Loucy (cell line): ENCODE data around the gene PTPRK.

ENCODE experiments used
- EZH2phosphoT487 ChIP-seq: fragments of 200-600 bp; IDR thresholded peaks from 2 replicates; pipeline ENCODE4 v1.6.1; 2018; ENCODE audit warnings: antibody characterized with exemption, mild to moderate bottlenecking, moderate library complexity, borderline replicate concordance
- TF ChIP-seq, protein P1 (sequence below): fragments of 200-600 bp; sonication (generic); conservative IDR thresholded peaks from 2 replicates; pipeline ENCODE4 v1.5.1; 2014; ENCODE audit warnings: mild to moderate bottlenecking, antibody characterized with exemption, low read length

DNA sequence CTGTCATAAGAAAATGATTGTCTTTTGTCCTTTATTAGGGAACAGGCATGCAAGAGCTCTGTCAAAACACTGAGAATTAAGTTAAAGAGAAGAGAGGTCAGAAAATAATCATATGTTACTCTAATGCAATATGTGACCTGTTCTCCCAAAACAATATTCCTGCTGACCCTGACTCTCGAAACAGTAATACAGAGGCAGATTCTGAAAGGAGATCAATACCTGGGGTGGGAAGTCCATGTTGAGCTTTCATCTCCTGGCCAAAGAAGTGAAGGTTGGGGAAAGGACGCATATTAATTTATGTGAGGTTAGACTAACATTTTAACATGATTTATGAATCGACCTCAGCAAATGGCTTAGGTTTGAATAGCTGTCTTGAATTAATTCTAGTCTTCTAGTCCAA is 243.0 kb downstream of the PTPRK start:
- TF ChIP-seq, protein P1, sequence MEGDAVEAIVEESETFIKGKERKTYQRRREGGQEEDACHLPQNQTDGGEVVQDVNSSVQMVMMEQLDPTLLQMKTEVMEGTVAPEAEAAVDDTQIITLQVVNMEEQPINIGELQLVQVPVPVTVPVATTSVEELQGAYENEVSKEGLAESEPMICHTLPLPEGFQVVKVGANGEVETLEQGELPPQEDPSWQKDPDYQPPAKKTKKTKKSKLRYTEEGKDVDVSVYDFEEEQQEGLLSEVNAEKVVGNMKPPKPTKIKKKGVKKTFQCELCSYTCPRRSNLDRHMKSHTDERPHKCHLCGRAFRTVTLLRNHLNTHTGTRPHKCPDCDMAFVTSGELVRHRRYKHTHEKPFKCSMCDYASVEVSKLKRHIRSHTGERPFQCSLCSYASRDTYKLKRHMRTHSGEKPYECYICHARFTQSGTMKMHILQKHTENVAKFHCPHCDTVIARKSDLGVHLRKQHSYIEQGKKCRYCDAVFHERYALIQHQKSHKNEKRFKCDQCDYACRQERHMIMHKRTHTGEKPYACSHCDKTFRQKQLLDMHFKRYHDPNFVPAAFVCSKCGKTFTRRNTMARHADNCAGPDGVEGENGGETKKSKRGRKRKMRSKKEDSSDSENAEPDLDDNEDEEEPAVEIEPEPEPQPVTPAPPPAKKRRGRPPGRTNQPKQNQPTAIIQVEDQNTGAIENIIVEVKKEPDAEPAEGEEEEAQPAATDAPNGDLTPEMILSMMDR = no peak
- TF ChIP-seq EZH2phosphoT487 = no peak
